Right lung (tissue), 5 donors: ENCODE data around the gene SHROOM1. TPM values are rescaled to one million over a fixed set of nuclear protein-coding genes. Genes with fewer than 3 reads are reported as not detected.
A peak's percentile ranks its signal among the peaks of the same experiment; 100 is the strongest.

ENCODE experiments used
- DNase-seq, 2 donors: peaks; one replicate each; pipeline ENCODE4 v3.0.0-alpha.2; 2013
- polyA plus RNA-seq, 5 donors: library from polyadenylated mRNA; unstranded; fragments of 120-200 nt; gene quantifications; one replicate each; pipeline versions ENCODE4 v1.2.1 to v1.2.3, GENCODE V29; 2013; ENCODE audit warnings: inconsistent platforms in 1 of 5, low replicate concordance in 1 of 5; ENCODE audit not compliant: insufficient read length in 5 of 5, insufficient read depth in 1 of 5

SHROOM1 gene
- polyA plus RNA-seq, 5 donors = 6.4 to 12.1 (median 8.3) TPM

- DNase-seq = peak; percentile 29 to 49
Measured at GRCh38 chr5:132777209-132778069, 53.0 kb downstream of the SHROOM1 start, which contains the start of gene SEPTIN8. SEPTIN8 (minus strand) TSS chr5:132777239; CDS start chr5:132777137, 102 bp downstream.

DNA sequence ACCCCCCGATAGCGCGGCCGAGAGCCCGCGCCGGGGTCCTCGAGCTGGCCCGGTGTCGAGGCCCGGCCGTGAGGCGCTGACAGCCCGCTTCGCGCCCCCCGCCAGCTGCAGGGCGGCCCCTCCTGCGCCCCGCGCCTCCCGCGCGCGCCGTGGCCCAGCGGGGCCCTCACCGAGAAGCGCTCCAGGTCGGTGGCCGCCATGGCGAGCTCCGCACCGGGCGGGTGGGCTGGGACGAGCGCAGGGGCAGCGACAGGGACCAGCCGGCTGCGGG is 53.6 kb downstream of the SHROOM1 start:
- DNase-seq = no peak

DNA sequence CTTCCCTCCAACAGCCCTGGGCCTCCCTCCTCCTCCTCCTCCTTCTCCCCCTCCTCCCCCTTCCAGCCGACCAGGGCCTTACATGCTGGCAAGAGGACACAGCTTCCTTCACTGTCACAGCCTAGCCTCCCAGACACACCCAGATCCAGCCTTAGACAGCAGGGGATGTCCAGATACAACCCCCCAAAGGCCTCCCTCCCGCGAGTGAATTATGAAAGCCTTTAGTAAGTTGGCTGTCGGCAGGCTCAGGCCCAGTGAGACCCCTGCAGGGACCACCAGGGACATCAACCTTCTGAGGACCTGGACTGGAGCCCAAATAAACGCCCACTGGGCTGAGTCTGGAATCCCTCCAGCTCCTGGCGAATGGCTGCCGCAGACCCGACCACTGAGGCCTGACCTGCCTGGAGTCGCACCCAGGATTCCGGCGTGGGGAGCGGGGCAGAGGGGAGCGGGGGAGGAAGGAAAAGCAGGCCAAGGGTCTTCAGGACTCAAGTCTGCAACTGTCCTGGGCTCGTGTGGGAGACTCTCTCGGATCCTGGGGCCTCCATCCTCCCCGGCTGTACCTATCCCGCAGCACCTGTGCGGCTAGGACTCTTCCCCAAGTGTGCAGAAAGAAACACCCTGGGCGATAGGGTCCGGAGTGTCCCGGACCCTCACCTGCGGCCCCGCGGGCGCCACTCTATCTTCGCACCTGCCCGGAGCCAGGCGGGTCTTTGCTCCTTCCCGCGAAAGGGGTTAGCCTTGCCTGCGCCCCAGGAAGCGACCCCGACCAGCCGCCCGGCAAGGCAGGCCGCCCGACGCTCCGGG is 54.1 kb downstream of the SHROOM1 start:
- peak in 1 of 2 donors; percentile 41 for DNase-seq

DNA sequence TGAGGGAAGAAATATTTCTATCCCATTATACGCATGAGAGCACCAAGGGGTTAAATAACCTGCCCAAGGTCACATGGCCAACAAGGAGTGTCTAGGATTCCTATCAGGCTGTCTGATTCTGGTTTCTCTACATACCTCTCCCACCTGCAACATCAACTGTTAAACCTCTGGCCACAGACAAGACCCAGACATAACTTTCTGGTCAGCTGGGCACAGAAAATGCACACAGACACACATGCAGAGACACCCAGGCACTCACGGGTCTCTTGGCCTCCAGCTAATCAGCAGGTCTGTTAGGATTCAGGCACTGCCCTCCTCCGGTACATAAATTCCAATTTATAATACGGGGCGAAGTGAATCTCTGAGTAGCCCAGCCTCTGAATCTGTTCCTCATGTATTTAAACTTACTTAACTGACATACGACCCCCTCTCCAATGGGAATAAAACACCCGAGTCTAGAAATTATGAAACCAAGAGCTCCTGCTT is 54.9 kb downstream of the SHROOM1 start:
- DNase-seq = no peak

DNA sequence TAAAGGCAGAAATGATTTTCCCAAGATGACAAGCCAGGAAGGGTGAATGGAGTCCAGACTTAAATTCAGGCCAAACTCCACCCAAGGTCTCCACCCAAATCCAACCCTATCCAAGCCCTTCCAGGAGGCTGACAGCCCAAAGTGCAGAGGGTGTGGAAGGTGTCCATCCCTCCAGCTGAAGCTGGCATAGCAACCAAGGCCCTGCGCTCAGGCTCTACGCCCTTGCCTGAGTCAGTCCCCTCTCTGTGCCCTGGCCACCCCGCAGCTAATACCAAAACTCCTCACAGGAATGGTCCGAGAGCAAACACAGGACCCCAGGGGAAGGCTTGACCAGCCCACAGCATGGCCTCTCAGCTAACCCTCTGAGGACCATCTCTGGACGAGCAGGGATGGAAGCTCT is 55.6 kb downstream of the SHROOM1 start:
- no peak for DNase-seq

DNA sequence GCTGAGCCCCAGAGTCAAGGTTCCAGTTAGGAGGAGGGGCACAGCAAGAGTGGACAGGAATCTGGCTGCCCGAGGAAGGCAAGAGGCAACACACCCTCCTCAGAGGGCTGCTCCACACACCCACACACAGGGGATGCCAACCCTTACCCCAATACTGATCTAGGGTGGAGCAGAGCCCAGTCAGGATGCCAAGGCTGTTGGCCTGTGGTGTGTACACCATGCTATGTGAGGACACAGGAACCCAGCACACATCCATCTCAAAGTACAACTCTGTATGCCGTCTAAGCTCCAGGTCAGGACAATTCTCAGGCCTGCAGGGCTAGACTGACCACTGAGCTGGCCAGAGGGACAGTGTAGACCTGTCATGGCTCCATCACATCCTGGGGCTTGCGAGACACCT is 56.0 kb downstream of the SHROOM1 start:
- DNase-seq = no peak

- DNase-seq = no peak
Measured at GRCh38 chr5:132773601-132774355, 56.7 kb downstream of the SHROOM1 start.

GRCh38 chr5:132773114-132773513 is 57.3 kb downstream of the SHROOM1 start:
- no peak for DNase-seq

DNA sequence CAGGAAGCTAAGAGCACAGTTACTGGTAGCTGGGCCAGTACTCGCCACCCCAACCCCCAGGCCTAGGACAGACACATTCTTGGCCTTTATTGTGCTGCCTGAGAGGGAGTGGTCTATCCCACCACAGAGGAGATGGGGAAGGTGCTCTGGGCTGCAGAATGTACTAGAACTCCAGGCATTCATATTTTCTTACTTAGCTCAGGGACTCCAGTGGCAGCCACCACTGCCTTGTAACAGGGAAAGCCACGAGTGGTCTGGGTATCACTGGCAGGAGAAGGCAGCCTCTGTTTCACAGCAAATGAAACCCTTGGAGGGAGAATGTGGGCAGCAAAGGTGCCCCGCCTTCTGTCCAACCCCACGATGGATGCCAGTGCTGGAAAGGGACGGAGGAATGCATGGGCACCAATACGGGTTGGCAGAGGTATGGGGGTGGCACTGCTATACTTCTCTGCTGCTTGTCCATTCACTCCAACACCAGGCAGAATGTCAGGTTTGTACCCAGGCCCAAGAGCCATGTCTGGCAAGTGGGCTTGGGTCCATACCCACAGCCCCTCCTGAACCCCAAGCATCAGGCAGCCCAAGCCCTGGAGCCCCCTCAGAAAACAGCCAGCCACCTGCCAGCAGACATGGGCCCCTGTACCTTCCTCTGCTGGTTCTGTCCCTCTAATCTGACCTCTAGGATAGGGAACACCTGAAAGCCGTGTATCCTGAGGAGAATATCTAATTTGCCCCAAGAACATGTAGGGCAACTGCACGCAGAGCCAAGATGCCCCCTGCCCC is 58.0 kb downstream of the SHROOM1 start:
- no peak for DNase-seq

Other genes starting within 250 kb of the SHROOM1 start
- gene IL13, start 172.5 kb downstream of the SHROOM1 start, polyA plus RNA-seq = under 1 TPM in 2 of 5 donors, not detected in 3; 0.13 to 0.21 TPM
- gene IL4, start 156.7 kb downstream of the SHROOM1 start, polyA plus RNA-seq = under 1 TPM in 2 of 5 donors, not detected in 3; 0.35 to 0.48 TPM
- 10 to 100 TPM; 14.8 to 29.7 (median 26.1) TPM for gene KIF3A, start 93.1 kb downstream of the SHROOM1 start, polyA plus RNA-seq
- gene CCNI2, start 83.2 kb downstream of the SHROOM1 start, polyA plus RNA-seq = 1 to 10 TPM in 3 of 5 donors, under 1 TPM in 2; 0.57 to 1.7 (median 1.2) TPM
- gene SEPTIN8, start 53.4 kb downstream of the SHROOM1 start, polyA plus RNA-seq = 10 to 100 TPM; 58.6 to 64.1 (median 61.6) TPM
- gene SOWAHA, start 17.3 kb downstream of the SHROOM1 start, polyA plus RNA-seq = under 1 TPM in 1 of 5 donors, not detected in 4; 0.05 TPM
- 1 to 10 TPM in 4 of 5 donors, under 1 TPM in 1; 0.91 to 1.7 (median 1.6) TPM for gene GDF9, start 35.8 kb upstream of the SHROOM1 start, polyA plus RNA-seq
- 100 to 1,000 TPM; 142 to 224 (median 150) TPM for gene UQCRQ, start 36.0 kb upstream of the SHROOM1 start, polyA plus RNA-seq
- 1 to 10 TPM; 3.2 to 4.9 (median 4.5) TPM for gene LEAP2, start 43.0 kb upstream of the SHROOM1 start, polyA plus RNA-seq
- gene AFF4, start 133.0 kb upstream of the SHROOM1 start, polyA plus RNA-seq = 10 to 100 TPM; 39.8 to 69.9 (median 60.7) TPM
- 10 to 100 TPM; 29.8 to 41.3 (median 33.5) TPM for gene ZCCHC10, start 195.9 kb upstream of the SHROOM1 start, polyA plus RNA-seq
- 100 to 1,000 TPM in 2 of 5 donors, 10 to 100 TPM in 3; 75.2 to 116 (median 93.0) TPM for gene HSPA4, start 221.4 kb upstream of the SHROOM1 start, polyA plus RNA-seq